HT-29 (cell line): ENCODE measurements around the gene TRMT1L. TPM values are rescaled to one million over a fixed set of nuclear protein-coding genes. Genes with fewer than 3 reads are reported as not detected.

Source experiments
- total RNA-seq: library from RNA; depleted of rRNA; stranded (reverse); fragments of >200 nt; shearing (Covaris generic); gene quantifications from 2 replicates; pipeline ENCODE4 v1.2.3, GENCODE V29; 2014; rRNA removed

TRMT1L gene
- total RNA-seq, 1 experiment from 2014 or later: 3.3 TPM

Other genes starting within 250 kb of the TRMT1L start
- gene NIBAN1, start 182.4 kb downstream of the TRMT1L start, total RNA-seq: 1.2 and 1.9 TPM in 2 replicates
- 9.1 and 14.3 TPM in 2 replicates for gene RNF2, start 111.4 kb downstream of the TRMT1L start, total RNA-seq
- gene SWT1, start 214 bp upstream of the TRMT1L start, total RNA-seq: 0.71 and 0.83 TPM in 2 replicates
- 76.9 and 79.3 TPM in 2 replicates for gene IVNS1ABP, start 160.3 kb upstream of the TRMT1L start, total RNA-seq